ENCODE results near the gene EPB41L2.
"Not testable (repeated sequence)": the region's sequence is repeated elsewhere in the genome, so short reads cannot be mapped to it uniquely, and the experiment has no call there.

EPB41L2 gene

DNA sequence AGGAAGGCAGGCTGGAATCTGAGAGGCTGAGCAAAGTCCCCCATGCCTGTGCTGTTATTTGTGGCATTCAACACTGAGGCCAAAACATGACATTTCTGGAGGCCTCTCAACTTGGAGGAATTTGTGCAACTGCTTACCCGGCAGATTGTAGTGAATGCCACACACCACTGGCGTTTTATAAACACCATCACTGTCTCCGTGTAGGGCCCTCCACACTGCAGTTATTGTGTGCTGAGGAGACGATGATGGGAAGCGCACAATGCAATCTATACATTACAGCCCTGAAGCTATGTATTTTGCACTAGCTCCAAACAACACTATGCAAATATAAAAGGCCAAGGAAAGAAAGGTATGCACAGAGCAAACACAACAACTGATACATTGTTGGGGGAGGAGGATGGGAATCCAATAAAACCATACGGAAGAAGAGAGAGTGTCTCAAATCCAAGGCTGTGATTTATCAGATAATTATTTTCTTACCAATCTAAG lies 129.3 kb downstream of the EPB41L2 start:
- no peak overlapping the region for H3K9ac ChIP-seq (ENCODE audit: low read depth, low read length)
- no peaks in the 10 kb centered on the region for H3K9me3 ChIP-seq (replicated peaks; ENCODE audit: low read length)
- no peaks in the 10 kb centered on the region for H3K36me3 ChIP-seq (ENCODE audit: insufficient read depth, low read length)
- H3K4me1 ChIP-seq (ENCODE audit: control insufficient read depth, insufficient read depth, low read length) = peaks cover 46% of the 10 kb centered on the region
- peak overlapping the region; percentile 45 for H3K4me2 ChIP-seq (ENCODE audit: low read length)
- H3K27me3 ChIP-seq (ENCODE audit: control insufficient read depth, insufficient read depth, low read length) = no peaks in the 10 kb centered on the region
- H3K4me3 ChIP-seq (ENCODE audit: low read length) = no peak overlapping the region

DNA sequence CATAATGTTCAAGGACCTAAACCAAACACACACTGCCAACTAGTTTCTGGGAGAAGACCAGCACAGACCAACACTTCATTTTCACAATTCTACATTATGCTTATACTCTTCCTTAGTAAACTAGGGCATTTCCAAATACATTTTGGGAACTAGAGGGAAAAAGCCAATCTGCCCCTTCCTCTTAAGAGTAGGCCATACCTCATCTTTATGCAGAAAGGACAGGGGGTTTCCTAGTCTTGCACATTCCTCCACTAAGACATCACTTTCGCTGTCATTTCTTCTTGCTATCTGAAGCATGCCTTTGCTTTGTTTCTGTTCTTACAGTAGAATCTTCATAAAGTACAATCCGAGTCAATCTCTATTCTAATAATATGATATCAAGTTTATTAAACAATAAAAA lies 130.1 kb downstream of the EPB41L2 start:
- Histone ChIP-seq H3K9ac (ENCODE audit: low read depth, low read length) (no peak overlapping the region), H3K4me2 (ENCODE audit: low read length) (no peak overlapping the region), H3K36me3 (ENCODE audit: insufficient read depth, low read length) (no peaks in the 10 kb centered on the region), H3K4me1 (ENCODE audit: control insufficient read depth, insufficient read depth, low read length) (peaks cover 44% of the 10 kb centered on the region), H3K27me3 (ENCODE audit: control insufficient read depth, insufficient read depth, low read length) (no peaks in the 10 kb centered on the region), H3K4me3 (ENCODE audit: low read length) (no peak overlapping the region), H3K9me3 (replicated peaks; ENCODE audit: low read length) (no peaks in the 10 kb centered on the region)

DNA sequence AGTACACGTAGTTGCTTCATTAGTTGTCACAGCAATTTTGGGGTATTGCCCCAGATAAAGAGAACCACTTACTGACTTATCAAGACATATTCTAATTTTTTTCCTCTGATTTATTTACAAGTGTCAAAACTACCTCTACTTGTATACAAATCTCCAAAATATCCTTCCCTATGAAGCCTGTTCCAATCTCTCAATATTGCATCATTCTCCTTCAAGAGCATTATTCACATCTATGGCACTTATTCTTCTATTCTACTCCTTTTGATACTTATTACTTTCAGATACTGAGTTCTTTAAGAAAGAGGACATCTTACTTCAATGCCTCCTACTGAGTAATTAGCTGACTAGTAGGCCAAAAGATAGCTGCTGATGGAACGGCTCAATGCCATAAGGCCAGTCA lies 130.6 kb downstream of the EPB41L2 start:
- no peak overlapping the region for H3K4me2 ChIP-seq (ENCODE audit: low read length)
- no peaks in the 10 kb centered on the region for H3K9me3 ChIP-seq (replicated peaks; ENCODE audit: low read length)
- peaks cover 41% of the 10 kb centered on the region for H3K4me1 ChIP-seq (ENCODE audit: control insufficient read depth, insufficient read depth, low read length)
- H3K9ac ChIP-seq (ENCODE audit: low read depth, low read length) = no peak overlapping the region
- H3K4me3 ChIP-seq (ENCODE audit: low read length) = no peak overlapping the region
- peaks cover 3% of the 10 kb centered on the region for H3K36me3 ChIP-seq (ENCODE audit: insufficient read depth, low read length)
- H3K27me3 ChIP-seq (ENCODE audit: control insufficient read depth, insufficient read depth, low read length) = no peaks in the 10 kb centered on the region

DNA sequence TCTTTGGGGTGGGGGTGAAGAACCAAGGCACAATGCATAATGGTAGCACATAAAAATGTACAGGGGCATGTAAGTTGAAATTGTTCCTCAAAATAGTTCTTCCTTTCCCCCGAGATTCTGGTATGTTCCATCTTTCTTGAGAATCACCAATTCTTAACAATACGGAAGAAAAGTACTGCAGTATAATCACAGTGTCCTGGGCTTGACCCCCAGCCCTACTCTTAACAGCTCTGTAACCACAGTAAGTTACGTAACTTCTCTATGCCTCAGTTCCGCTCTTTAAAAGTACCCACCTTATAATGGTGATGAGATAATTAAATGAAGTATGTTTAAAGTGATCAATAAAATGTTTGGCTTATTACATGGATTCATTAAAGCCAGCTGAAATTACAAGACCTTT lies 131.4 kb downstream of the EPB41L2 start:
- Histone ChIP-seq H3K9me3 (replicated peaks; ENCODE audit: low read length) (no peaks in the 10 kb centered on the region), H3K4me3 (ENCODE audit: low read length) (no peak overlapping the region), H3K4me2 (ENCODE audit: low read length) (no peak overlapping the region), H3K9ac (ENCODE audit: low read depth, low read length) (no peak overlapping the region), H3K4me1 (ENCODE audit: control insufficient read depth, insufficient read depth, low read length) (peaks cover 41% of the 10 kb centered on the region), H3K36me3 (ENCODE audit: insufficient read depth, low read length) (peaks cover 3% of the 10 kb centered on the region), H3K27me3 (ENCODE audit: control insufficient read depth, insufficient read depth, low read length) (no peaks in the 10 kb centered on the region)

DNA sequence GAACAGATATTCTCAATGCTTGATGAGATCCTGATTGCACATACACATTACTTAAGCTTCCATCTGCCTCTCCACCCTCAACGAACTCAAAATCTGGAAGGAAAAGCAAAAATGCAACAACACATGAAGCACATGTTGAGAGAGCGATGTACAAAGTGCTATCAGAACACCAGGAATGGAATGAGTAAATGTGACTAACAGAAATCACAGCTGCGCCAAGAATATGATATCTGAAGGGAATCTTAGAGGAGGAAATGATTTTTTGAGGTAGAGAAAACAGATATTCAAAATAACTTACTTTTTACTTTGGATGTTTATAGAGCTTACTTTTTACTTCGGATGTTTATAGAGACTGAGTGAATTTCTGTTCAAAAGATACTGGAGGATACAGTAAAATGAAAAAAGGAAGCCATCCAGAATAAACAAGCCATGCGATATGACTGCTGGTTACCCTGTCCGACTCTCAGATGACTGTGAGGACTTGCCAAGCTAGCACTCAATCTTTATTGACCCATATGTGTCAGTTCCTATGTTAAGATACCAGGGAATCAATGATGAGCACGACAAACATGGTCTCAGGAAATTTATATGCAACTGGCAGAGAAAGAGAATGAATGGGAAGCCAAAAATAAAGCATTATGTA lies 133.9 kb downstream of the EPB41L2 start:
- H3K4me3 ChIP-seq (ENCODE audit: low read length) = peak overlapping the region; percentile 41
- no peaks in the 10 kb centered on the region for H3K27me3 ChIP-seq (ENCODE audit: control insufficient read depth, insufficient read depth, low read length)
- peak overlapping the region; percentile 76 for H3K4me2 ChIP-seq (ENCODE audit: low read length)
- peak overlapping the region; percentile 8 for H3K9ac ChIP-seq (ENCODE audit: low read depth, low read length)
- H3K9me3 ChIP-seq (replicated peaks; ENCODE audit: low read length) = no peaks in the 10 kb centered on the region
- H3K4me1 ChIP-seq (ENCODE audit: control insufficient read depth, insufficient read depth, low read length) = peaks cover 25% of the 10 kb centered on the region
- peaks cover 5% of the 10 kb centered on the region for H3K36me3 ChIP-seq (ENCODE audit: insufficient read depth, low read length)

DNA sequence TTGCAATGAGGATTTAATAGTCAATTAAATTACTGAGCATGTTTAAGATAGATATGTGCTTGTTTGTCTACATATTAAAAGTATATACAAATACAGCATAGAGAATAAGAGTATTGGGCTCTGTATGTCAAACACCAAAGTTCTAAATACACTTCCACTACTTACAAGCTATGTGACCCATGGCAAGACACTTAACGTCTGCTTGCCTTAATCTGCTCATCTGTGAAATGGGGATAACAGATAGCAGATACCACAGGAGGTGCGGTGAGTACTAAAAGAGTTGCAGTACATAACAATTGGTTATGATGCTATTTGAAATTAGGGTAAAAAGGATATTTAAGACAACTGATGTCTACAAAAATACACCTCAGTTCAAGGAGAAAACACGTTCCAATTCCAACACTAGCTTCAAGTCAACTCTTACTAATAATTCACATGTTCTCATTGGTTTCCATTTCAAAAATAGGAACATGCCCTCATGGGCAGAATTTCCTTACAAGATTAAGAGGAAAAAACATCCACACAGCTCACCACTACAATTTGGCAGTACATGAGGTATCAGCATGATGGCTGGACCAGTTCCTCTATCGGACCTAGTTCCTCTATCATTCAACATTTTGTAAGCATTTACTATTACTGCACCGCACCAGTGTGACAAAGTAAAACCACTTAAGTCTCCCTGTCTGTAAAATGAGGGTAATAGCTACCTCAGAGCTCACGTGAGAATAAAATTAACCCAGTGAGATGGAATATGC lies 134.7 kb downstream of the EPB41L2 start:
- Histone ChIP-seq H3K4me2 (ENCODE audit: low read length) (peak overlapping the region; percentile 76), H3K36me3 (ENCODE audit: insufficient read depth, low read length) (peaks cover 8% of the 10 kb centered on the region), H3K9me3 (replicated peaks; ENCODE audit: low read length) (no peaks in the 10 kb centered on the region), H3K27me3 (ENCODE audit: control insufficient read depth, insufficient read depth, low read length) (no peaks in the 10 kb centered on the region), H3K4me3 (ENCODE audit: low read length) (peak overlapping the region; percentile 28), H3K9ac (ENCODE audit: low read depth, low read length) (no peak overlapping the region), H3K4me1 (ENCODE audit: control insufficient read depth, insufficient read depth, low read length) (peaks cover 18% of the 10 kb centered on the region)

DNA sequence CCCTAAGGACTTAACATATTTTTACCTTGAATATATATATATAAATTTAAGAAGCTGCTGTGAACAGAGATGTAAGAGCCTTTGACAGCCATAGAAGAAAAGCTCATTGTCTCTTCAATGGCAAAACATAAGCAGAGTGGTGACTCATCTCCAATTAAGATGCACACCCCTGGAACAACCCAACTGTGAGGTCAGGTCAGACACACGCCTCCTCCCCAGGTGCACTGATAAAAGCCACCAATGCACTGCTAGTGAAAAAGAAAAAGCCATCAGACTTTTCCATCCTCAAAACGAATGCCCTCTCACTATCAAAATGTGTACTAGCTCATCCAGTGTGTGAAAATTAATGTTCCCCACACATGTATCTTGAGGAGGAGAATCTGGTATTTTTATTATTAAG lies 135.7 kb downstream of the EPB41L2 start:
- no peaks in the 10 kb centered on the region for H3K27me3 ChIP-seq (ENCODE audit: control insufficient read depth, insufficient read depth, low read length)
- peaks cover 8% of the 10 kb centered on the region for H3K36me3 ChIP-seq (ENCODE audit: insufficient read depth, low read length)
- no peaks in the 10 kb centered on the region for H3K9me3 ChIP-seq (replicated peaks; ENCODE audit: low read length)
- no peak overlapping the region for H3K4me2 ChIP-seq (ENCODE audit: low read length)
- H3K4me3 ChIP-seq (ENCODE audit: low read length) = no peak overlapping the region
- peaks cover 18% of the 10 kb centered on the region for H3K4me1 ChIP-seq (ENCODE audit: control insufficient read depth, insufficient read depth, low read length)
- H3K9ac ChIP-seq (ENCODE audit: low read depth, low read length) = no peak overlapping the region

DNA sequence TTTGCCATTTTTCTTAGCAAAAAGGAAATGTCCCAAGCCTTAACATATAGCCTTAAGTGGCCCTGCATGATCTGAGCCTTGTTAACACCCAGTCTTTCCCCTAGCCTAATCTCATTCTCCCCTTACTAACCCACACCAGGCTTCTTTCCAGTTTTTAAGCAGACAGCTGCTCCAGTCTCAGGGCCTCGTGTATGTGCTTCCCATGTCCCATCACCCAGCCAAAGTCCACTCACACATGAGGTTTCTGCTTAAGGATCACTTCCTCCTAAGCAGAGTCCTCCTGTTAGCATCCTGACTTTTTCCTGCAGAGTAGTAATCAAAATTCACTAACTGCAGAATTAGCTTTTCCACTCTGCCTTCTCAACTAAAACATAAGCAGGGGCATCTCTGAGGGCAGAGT lies 139.7 kb downstream of the EPB41L2 start:
- Histone ChIP-seq H3K9ac (ENCODE audit: low read depth, low read length) (no peak overlapping the region), H3K4me2 (ENCODE audit: low read length) (no peak overlapping the region), H3K27me3 (ENCODE audit: control insufficient read depth, insufficient read depth, low read length) (no peaks in the 10 kb centered on the region), H3K36me3 (ENCODE audit: insufficient read depth, low read length) (peaks cover 13% of the 10 kb centered on the region), H3K9me3 (replicated peaks; ENCODE audit: low read length) (no peaks in the 10 kb centered on the region), H3K4me3 (ENCODE audit: low read length) (no peak overlapping the region), H3K4me1 (ENCODE audit: control insufficient read depth, insufficient read depth, low read length) (peaks cover 2% of the 10 kb centered on the region)

DNA sequence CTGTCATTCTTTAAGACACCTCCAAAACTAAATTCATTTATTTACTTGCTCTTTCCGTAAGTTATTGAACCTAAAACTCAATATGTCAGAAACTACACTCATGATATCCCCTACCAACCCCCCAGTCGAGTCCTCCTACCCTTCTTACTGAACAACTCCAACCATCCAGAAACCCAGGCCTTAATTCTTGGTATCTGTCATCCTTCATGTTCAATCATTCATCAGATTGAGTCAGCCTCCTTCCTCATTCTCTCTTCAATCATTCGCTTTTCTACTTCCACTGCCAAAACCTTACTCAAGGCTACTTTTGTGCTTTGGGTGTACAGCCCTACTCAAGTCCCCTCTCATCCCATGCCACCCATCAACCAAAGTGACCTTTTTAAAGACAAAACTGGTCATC lies 140.1 kb downstream of the EPB41L2 start:
- Histone ChIP-seq H3K4me1 (ENCODE audit: control insufficient read depth, insufficient read depth, low read length) (no peaks in the 10 kb centered on the region), H3K4me2 (ENCODE audit: low read length) (no peak overlapping the region), H3K36me3 (ENCODE audit: insufficient read depth, low read length) (peaks cover 13% of the 10 kb centered on the region), H3K4me3 (ENCODE audit: low read length) (no peak overlapping the region), H3K9me3 (replicated peaks; ENCODE audit: low read length) (no peaks in the 10 kb centered on the region), H3K9ac (ENCODE audit: low read depth, low read length) (no peak overlapping the region), H3K27me3 (ENCODE audit: control insufficient read depth, insufficient read depth, low read length) (no peaks in the 10 kb centered on the region)

DNA sequence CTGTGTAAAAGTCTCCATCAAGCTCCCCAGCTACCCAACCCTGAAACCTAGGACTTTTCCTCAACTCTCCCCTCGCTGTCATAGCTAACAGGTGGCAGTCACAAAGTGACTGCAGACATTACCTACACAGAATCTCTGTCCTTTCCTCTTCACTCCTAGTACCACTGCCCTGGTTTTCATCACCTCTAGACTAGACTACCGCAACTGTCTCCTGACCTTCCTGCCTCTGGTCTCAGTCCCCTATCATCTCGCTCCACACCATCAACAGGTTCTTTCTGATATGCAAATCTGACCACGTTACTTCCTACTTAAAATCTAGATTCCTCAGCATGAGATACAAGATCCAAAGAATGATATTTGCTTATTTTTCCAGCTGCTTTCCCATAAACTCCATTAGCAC lies 142.1 kb downstream of the EPB41L2 start:
- no peak overlapping the region for H3K4me2 ChIP-seq (ENCODE audit: low read length)
- H3K27me3 ChIP-seq (ENCODE audit: control insufficient read depth, insufficient read depth, low read length) = no peaks in the 10 kb centered on the region
- H3K9me3 ChIP-seq (replicated peaks; ENCODE audit: low read length) = no peaks in the 10 kb centered on the region
- H3K4me3 ChIP-seq (ENCODE audit: low read length) = no peak overlapping the region
- H3K4me1 ChIP-seq (ENCODE audit: control insufficient read depth, insufficient read depth, low read length) = no peaks in the 10 kb centered on the region
- no peak overlapping the region for H3K9ac ChIP-seq (ENCODE audit: low read depth, low read length)
- H3K36me3 ChIP-seq (ENCODE audit: insufficient read depth, low read length) = peaks cover 8% of the 10 kb centered on the region

DNA sequence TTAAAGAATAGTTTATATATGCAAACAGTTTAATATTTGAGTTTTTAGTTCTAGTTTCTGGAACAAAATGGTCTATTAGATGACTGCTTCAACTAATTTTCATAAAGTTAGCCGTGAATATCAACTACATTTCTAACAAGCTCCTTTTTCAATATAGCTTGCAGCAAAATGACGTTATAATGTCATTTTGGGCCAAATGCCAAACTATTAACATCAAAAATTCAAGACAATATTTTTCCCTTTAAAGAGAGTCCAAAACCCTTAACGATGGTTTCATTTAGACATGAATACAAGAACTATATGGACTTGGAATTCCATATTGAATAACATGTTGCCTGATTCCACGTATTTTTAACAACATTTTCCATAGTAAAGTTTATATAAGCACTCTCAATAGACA lies 144.9 kb downstream of the EPB41L2 start:
- no peak overlapping the region for H3K4me2 ChIP-seq (ENCODE audit: low read length)
- peaks cover 4% of the 10 kb centered on the region for H3K36me3 ChIP-seq (ENCODE audit: insufficient read depth, low read length)
- H3K4me1 ChIP-seq (ENCODE audit: control insufficient read depth, insufficient read depth, low read length) = peaks cover under 1% of the 10 kb centered on the region
- no peak overlapping the region for H3K9ac ChIP-seq (ENCODE audit: low read depth, low read length)
- H3K4me3 ChIP-seq (ENCODE audit: low read length) = no peak overlapping the region
- H3K27me3 ChIP-seq (ENCODE audit: control insufficient read depth, insufficient read depth, low read length) = no peaks in the 10 kb centered on the region
- H3K9me3 ChIP-seq (replicated peaks; ENCODE audit: low read length) = no peaks in the 10 kb centered on the region

DNA sequence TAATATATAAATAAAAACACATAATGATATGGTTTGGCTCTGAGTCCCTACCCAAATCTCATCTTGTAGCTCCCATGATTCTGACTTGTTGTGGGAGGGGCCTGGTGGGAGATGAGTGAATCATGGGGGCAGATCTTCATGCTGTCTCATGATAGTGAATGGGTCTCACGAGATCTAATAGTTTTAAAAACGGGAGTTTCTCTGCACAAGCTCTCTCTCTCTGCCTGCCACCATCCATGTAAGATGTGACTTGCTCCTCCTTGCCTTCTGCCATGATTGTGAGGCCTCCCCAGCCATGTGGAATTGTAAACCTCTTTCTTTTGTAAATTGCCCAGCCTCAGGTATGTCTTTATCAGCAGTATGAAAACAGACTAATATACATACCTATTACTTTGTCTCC lies 147.4 kb downstream of the EPB41L2 start:
- peaks cover 10% of the 10 kb centered on the region for H3K4me1 ChIP-seq (ENCODE audit: control insufficient read depth, insufficient read depth, low read length)
- H3K9ac ChIP-seq (ENCODE audit: low read depth, low read length); H3K4me3 ChIP-seq (ENCODE audit: low read length); H3K4me2 ChIP-seq (ENCODE audit: low read length); H3K36me3 ChIP-seq (ENCODE audit: insufficient read depth, low read length); H3K27me3 ChIP-seq (ENCODE audit: control insufficient read depth, insufficient read depth, low read length); H3K9me3 ChIP-seq (replicated peaks; ENCODE audit: low read length): not testable (repeated sequence)

All from skeletal muscle satellite cell (primary cell).